ENCODE measurements around the gene ALOX15B.
"Not testable (repeated sequence)": the region's sequence is repeated elsewhere in the genome, so short reads cannot be mapped to it uniquely, and the experiment has no call there.

The ALOX15B gene

DNA sequence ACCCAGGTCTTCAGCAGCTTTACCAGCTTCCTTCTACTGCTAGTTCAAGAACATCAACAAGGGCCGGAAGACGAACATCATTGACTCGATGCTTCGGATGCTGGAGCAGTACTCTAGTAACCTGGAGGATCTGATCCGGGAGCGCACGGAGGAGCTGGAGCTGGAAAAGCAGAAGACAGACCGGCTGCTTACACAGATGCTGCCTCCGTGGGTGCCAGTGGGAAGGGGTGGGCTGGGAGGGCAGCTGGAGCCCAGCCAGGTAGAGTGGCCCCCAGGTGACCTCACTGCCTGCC is 24.4 kb upstream of the ALOX15B start:
- no peak for DNase-seq

DNA sequence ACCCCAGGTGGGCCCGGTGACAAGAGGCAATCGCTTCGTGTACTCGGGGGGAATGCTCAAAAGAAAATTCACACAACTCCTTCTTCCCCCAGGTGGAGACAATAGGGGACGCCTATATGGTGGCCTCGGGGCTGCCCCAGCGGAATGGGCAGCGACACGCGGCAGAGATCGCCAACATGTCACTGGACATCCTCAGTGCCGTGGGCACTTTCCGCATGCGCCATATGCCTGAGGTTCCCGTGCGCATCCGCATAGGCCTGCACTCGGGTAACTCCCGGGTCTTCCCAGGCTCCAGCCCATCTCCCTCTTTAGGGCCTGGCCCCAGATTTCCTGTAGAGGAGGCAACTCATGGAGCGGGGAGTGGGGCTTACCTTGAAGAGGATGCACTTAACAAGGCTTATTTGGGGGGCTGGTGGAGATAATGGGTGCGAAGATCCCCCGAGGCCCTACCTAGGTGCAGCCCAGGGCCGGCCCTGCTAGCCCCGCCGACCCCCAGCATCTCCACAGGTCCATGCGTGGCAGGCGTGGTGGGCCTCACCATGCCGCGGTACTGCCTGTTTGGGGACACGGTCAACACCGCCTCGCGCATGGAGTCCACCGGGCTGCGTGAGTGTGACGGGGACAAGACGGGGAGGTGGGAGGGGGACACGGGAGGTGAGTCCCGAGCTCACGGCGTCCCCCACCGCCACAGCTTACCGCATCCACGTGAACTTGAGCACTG is 23.5 kb upstream of the ALOX15B start:
- DNase-seq = no peak

DNA sequence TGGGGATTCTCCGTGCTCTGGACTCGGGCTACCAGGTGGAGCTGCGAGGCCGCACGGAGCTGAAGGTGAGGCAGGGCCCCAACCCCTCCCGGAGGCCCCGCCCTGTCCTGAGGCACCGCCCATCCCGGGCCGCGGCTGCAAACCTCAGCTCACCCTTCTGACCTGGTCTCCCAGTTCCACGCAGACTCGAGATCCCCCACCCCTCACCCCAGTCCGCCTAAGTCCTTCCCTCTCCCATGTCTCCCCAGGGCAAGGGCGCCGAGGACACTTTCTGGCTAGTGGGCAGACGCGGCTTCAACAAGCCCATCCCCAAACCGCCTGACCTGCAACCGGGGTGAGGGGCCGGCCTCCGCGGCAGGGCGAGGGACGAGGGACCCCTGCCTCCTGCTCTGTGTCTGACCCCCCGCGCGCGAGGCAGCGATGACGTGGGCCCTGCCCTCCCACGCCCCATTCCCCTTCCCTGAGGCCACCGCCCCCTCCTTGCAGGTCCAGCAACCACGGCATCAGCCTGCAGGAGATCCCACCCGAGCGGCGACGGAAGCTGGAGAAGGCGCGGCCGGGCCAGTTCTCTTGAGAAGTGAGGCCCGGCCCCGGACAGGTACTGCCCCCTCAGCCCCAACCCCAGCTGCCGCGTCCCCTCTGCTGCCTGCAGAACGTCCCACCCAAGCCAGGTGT is 22.8 kb upstream of the ALOX15B start:
- DNase-seq = peak; percentile 29

DNA sequence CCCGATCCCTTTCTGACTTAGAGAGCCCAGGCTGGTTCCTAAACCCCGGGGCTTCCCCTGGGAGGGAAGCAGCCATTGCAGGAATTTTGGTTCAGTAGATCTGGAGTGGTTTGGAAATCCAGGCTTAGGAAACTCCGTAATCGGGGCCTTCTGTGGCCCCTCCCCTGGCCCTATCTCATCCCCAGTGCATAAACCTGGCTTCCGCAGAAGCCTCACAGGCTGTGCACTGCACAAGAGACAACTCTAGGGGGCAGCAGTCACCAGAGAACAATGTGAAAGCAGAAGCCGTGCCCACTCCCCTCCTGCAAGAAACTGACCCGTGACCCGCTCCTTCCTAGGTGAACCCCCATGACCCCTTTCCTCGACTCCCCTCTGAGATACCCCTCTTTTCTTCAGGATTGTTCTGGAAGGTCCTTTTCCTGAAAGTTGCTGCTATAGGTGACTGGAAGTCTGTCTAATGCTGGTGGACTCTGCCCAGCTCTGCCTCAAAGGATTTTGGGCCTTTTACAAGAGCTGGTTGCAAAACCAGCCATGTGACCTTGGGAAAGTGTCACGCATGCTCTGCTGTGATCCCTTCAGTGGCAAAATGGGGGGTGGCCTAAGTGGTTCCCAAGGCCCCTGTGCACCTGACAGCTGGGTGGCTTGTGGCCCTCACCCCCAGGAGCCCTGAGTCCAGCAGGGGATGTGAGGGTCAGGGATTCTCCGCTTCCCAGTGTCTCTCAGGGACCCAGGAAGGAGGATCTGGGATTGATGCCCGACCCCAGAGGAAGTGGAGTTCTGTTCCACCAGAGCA is 22.0 kb upstream of the ALOX15B start:
- peak; percentile 30 for DNase-seq

DNA sequence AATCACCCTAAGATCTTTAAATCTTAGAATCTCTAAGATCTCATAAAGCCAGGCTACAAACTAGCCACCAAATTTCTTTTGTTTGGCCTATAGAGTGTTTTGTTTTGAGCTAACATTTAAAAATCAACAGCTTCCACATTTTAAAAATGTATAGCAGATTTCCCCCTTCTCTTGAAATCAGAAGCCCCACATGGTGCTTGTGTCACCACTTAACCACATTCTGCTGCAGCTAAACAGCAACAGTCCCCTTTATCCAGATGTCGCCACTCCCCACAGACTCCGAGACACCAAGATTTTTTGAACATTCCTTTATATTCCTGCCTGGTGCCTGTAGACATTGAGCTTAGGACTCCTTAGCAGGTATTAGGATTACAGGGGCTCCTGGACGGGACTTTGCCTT is 20.4 kb upstream of the ALOX15B start:
- no peak for DNase-seq

DNA sequence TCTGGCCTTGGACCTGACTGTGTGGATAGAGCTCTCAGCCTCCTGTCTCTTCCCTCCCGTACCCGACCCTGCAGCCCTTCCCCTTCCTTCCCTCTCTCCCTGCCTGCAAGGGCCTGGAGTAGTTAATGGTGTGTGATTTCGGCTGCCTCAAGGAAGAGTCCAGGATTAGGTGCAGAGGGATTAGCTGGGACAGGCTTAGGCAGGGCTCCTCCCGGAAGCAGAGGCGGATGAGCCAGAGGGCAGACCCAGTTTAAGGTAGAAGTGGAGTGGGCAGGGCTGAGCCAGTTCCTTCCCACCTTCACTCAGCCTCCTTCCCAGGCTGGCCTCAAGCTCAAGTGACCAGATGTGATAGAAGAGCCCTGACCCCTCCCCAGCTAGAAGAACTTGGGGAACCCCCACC is 19.7 kb upstream of the ALOX15B start:
- no peak for DNase-seq

DNA sequence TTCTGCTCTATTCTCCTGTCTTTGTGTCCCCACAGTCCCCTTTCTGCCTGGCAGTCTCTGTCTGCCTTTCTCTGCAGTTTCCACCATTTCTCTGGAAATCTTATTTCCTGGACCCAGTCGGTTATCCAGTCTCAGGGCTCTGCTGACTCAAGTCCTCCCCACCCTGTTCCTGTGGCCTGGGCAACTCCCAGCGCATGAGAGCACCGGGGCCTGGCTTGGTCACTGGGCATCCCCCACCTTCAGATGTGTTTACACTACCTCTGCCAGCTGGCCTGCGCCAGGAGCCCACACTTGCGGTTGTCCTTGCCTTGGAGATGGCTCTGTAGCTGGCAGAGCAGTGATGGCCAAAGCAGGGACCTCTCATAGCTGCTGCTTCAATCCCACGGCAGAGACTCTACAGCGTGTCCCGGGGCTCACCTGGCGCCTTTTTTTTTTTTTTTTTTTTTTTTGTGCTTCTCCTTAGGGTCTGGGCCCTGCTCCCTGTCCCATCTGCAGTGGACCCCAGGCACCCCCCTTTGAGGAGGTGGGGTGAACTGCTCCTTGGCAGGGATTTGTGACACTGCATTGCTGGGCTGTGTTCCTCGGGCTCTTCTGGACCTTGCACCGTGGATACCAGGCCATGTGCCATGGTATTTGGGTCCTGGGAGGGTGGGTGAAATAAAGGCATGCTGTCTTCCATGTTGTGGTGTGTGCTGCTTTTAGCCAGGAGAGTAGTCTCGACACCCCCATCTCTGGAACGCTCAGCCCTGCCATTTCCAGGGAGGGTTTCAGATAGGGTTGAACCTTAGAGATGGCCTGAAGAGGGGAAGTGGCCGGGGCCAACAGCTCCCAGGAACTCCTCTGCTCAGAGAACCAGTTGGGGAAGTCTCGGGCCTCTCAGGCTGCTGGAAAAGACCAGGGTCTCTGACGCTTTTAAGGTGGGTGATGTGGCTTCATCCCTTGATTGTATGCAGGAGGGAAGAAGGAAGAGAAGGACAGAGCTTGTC is 18.9 kb upstream of the ALOX15B start:
- no peak for DNase-seq

DNA sequence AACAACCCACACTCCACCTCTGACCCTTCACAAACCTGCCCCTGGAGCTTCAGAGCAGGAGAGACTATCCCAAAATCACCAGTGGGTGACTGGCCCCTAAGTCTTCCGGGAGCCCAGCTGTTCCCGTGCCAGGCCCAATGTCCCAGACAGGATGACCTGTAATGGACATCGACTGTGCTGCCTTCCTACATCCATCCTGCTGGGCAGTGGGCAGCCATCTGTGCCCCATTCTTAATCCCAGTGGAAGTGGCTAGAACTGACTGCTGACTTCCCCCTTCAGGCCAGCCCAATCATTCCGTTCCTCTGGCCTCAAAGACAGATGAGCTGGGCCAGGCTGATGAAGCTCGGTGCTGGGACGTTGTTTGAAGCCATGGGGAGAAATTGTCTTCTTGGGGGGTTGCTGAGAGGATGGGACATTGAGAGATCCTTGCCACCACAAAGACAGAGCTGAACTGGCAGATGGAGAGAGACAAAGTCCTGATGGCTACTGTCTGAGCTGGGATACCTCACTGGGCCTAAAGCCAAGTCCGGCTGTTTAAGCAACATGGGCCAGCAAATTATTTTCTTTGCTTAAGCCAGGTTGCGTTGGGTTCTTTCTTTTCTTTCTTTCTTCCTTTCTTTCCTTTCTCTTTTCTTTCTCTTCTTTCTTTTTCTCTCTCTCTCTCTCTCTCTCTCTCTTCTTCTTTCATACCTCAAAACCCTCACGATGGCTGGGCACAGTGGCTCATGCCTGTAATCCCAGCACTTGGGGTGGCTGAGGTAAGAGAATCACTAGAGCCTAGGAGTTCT is 17.9 kb upstream of the ALOX15B start:
- DNase-seq = no peak

DNA sequence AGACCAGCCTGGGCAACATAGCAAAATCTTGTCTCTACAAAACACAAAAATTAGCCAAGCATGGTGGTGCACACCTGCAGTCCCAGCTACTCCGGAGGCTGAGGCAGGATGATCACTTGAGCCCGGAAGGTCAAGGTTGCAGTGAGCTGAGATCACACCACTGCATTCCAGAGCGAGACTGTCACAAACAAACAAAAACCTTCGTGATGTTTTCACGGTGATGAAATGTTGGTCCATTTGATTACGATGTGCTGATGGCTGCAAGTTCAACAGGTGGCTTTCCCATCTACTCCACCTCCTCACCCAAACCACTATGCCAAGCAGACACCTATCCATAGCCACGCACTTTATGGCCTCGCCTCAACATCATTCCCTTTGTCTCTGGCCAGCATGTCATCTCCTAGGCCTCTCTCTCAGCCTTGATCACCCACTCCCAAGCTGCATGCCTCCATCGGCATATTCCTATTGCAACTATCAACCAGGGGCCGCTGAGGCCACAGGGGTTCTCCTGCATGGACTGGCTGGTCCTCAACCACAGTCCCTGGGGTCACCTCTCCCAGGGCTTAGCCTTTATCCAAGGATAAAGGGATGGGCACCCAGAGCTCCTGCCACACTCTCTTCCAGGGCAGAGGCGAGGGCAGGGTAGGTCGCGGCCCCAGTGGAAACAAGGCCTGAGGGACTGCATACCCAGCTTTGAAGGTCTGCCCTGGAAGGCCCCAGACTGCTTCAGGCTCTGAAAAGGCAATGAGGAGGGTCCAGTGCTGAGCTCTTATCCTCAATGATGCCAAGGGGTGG is 17.1 kb upstream of the ALOX15B start:
- DNase-seq = no peak

DNA sequence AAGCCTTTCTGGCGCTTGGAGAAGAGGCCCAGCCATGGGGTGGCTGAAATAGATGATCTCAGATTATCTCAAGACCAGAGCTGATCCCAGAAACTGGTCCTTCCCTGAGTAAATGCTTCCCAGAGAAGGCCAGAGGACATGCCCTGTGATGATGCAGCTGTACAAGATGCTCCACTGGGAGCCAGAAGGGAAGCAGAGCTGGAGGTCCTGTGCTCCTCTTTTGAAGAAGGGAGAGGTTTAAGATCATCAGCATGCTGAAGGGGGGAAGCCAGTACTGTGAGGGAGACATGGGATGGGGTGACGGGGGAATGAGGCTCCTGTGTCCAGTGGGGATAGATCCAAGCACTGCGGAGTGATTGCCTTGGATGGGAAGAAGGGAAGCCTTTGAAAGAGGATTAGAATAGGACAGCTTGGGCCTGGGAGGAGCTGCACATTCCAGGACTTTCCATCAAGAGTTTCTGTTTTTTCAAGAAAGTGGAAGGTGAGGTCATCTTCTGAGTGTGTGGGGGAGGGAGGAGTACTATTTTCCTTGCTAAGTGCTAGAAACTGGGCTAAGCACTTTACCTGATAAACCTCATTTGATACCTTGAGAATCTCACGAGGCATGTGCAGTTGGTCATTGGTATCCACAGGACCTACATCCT is 16.4 kb upstream of the ALOX15B start:
- no peak for DNase-seq

DNA sequence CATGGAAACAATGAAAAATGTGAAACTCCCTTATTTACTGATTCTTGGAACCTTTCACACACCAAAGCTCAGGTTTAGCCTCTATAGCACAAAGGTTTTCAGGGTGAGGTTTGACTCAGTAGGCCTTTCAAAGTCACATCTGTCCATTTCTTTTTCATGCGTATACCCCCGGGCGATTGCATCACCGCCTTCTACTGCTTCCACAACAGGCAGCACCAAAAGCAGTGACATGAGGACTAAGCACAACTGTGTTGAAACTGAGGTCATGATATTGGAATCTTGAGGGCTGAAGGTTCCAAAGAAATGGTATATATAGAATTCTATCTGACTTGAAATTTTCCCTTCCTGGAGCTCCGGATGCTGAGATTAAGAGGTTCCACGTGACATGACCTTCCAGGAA is 14.7 kb upstream of the ALOX15B start:
- DNase-seq = not testable (repeated sequence)

DNA sequence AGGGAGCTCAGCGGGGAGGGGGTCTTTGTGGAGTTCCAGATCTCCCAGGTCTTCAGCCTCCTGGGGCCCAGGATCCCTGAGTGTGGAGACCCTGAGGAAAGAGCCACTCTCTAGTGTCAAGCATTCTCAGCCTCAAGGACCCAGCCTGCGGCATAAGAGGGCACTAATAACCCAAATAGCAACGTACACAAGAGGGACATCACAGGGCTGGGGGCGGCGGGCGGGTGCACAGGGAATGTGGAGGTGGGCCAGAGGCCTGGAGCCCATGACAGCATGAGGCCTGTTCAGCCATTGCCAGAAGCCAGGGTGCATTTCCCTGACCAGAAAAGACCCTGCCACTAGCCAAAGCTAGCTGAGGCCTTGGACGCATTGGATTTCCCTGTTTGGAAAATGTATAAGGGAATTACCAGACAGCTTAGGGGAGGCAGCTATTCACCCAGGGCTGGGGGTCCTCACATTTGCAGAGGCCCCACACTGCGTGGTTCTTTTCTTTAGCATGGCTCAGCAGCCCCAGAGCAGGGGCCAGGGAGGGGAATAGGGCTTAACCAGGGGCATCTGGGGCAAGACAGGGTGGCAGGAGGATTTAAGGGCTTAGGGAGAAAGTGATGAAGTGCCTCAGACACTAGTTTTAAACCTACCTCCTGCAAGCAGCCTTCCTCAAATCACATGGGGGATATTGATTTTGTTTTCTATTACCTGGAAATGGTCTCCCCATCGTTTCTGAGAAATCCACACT is 13.5 kb upstream of the ALOX15B start:
- no peak for DNase-seq

DNA sequence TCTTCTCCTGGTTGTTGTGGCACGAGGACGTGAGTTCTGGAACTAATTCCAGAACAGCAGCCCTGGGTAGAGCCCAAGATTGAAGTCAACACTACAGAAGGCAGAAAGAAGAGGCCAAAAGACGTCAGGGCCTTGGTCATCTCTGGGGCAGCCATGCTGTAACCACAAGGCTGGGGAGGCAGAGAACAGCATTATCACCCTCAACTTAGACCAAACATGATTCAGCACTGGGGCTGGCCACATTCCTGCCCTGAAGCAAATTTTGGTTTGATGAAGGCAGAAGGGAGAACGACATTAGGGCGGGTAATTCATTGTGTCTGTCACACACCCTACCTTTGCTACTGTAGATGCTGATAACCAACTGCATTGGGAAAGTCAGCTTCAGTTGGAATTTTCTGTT is 9.7 kb upstream of the ALOX15B start:
- no peak for DNase-seq

DNA sequence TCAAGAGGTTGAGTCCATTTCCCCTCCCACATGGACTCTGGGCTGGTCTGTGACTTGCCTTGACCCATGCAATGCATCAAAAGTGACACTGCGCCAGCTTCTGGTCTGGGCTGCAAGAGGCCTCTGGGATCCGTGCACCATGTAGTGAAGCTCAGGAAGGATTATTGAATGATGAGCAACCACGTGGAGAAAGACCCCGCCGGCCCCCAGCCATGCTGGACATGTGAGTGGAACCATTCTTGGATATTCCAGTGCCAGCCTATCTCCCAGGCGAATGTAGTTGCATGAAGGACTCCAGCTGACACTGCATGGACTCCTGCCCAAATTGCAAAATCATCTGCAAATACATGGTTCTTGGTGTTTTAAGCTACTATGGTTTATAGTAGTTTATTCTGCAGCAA is 7.6 kb upstream of the ALOX15B start:
- DNase-seq = no peak

DNA sequence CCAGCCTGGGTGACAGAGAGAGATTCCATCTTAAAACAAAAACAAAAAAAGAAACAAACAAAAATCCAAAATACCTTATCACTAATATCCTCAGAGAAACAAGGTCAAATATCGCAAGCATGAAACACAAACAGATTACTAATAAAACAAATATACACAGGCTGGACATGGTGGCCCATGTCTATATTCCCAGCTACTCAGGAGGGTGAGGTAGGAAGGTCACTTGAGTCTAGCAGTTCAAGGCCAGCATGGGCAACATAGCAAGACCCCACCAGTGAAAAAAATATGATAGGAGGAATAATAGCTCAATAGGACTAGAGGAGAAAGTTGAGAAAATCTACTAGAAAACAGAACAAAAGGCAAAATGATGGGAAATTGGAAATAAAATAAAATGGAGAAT is 6.9 kb upstream of the ALOX15B start:
- DNase-seq = no peak

DNA sequence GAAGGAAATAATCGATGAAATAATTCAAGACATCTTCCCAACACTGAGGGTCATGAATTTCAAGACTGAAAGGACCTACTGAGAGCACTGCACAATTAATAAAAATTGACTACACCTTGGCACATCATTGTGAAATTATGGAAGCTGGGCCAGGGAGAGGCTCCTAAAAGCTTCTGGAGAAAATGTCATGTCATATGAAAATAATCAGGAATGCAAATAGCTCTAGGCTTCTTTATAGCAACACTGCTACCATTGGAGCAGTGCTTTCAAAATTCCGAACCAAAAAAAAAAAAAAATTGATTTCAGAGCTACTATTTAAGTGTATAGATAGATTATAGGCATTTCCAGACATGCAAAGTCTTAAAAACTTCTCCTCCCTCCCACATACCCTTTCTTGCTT is 6.4 kb upstream of the ALOX15B start:
- no peak for DNase-seq

DNA sequence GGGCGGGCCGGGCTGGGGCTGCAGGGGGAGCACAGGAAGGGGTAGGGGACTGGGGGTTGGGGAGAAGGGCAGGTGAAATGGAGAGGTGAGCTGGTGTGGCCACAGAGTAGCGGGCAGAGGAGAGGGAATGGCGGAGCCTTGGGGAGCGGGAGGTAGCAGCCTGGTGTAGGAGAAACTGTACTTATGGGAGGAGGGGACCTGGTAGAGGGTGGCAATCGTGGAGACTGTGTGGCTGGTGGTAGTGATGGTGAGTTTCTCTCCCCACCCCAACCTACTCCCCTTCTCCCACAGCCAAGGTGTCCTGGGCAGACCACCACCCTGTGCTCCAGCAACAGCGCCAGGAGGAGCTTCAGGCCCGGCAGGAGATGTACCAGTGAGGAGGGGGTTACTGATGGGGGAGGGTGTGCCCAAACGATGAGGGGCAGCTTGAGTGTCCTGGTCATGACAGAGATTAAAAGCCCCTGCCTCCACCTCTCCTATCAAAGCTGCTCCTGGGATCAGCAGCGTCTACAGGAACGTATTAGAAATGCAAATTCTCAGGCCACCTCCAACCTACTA is 831 bp downstream of the ALOX15B start:
- no peak for DNase-seq

DNA sequence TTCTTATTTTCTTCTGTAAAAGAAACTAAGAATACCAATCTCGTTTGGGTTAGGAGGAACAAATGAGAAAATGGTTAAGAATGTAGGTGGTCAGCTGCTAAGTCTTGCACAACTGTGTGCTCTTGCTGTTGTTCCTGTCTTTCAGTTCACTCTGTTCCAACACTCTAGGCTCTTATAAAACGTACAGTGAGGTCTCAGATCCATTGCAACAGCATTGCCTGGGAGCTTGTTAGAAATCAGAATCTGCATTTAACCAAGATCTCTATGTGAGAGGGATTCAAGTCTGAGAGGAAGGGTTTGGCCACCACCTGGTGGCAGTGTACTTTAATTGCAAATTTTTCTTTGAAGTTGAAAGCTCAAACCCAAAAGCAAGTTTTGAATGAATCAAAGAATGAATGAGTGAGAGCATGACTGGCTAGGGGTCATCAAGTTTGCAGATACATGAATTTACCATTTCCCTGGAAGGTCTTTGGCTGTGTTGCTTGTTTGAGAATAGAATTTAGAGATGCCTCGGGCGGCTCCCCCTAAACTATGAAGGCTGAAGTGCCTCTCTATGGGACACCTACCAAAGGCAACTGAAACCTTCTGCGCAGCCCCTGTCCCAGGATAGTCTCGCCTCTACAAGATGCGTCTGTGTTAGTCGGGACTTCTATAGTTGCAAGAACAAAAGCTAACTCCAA is 2.5 kb downstream of the ALOX15B start:
- peak; percentile 16 for DNase-seq

DNA sequence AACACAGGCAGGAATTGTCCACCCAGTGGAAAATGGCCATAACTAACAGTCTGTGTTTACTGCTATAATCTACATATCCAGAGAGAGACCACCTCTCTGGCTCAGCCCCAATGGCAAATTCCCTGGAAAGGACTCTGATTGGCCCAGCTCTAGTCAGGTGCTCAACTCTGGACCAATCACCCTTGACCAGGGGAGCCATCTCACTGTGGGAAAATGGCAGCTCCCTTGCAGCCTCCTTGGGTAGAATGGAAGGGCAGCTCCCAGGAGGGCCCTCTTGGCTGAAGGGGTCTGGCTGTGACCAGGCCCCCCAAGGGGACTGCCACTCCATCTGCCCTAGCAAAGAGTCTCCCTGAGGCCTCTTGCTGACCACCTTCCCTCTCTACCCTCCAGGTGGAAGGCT is 3.1 kb downstream of the ALOX15B start:
- no peak for DNase-seq

Measured in stimulated activated CD4-positive, alpha-beta T cell treated with anti-CD3 and anti-CD28 coated beads, Interleukin-12 subunit alpha, Interleukin-12 subunit beta, amount 100 ng/mL, for 4 hours (primary cell).